ENCODE results near the gene HES6. TPM values are rescaled to one million over a fixed set of nuclear protein-coding genes. Genes with fewer than 3 reads are reported as not detected.

The HES6 gene
- total and polyA plus RNA-seq, 2 experiments from 2014 or later, result 8.8 to 11.2 TPM

- Histone ChIP-seq H3K27ac (no peak overlapping the region), H3K4me1 (ENCODE audit: low read depth) (peaks cover 5% of the 10 kb centered on the region), H3K27me3 (no peaks in the 10 kb centered on the region), H3K36me3 (peaks cover 3% of the 10 kb centered on the region), H3K9me3 (ENCODE audit: low read depth) (no peaks in the 10 kb centered on the region), H3K4me3 (no peak overlapping the region)
- TF ChIP-seq CTCF (IDR thresholded peaks at IDR 0.05; ENCODE audit: low read depth, low read length), result no peak
- no peak for DNase-seq (ENCODE audit: low read depth in 1 of 2, low spot score in 1 of 2)
Measured at GRCh38 chr2:238270606-238271005, 30.8 kb upstream of the HES6 start.

GRCh38 chr2:238269741-238270140 is 29.9 kb upstream of the HES6 start:
- DNase-seq (ENCODE audit: low read depth in 1 of 2, low spot score in 1 of 2), result no peak
- H3K27me3 ChIP-seq, result no peaks in the 10 kb centered on the region
- peaks cover 5% of the 10 kb centered on the region for H3K4me1 ChIP-seq (ENCODE audit: low read depth)
- no peak overlapping the region for H3K27ac ChIP-seq
- H3K36me3 ChIP-seq, result peaks cover 3% of the 10 kb centered on the region
- TF ChIP-seq CTCF (IDR thresholded peaks at IDR 0.05; ENCODE audit: low read depth, low read length), result no peak
- no peaks in the 10 kb centered on the region for H3K9me3 ChIP-seq (ENCODE audit: low read depth)
- H3K4me3 ChIP-seq, result no peak overlapping the region

DNA sequence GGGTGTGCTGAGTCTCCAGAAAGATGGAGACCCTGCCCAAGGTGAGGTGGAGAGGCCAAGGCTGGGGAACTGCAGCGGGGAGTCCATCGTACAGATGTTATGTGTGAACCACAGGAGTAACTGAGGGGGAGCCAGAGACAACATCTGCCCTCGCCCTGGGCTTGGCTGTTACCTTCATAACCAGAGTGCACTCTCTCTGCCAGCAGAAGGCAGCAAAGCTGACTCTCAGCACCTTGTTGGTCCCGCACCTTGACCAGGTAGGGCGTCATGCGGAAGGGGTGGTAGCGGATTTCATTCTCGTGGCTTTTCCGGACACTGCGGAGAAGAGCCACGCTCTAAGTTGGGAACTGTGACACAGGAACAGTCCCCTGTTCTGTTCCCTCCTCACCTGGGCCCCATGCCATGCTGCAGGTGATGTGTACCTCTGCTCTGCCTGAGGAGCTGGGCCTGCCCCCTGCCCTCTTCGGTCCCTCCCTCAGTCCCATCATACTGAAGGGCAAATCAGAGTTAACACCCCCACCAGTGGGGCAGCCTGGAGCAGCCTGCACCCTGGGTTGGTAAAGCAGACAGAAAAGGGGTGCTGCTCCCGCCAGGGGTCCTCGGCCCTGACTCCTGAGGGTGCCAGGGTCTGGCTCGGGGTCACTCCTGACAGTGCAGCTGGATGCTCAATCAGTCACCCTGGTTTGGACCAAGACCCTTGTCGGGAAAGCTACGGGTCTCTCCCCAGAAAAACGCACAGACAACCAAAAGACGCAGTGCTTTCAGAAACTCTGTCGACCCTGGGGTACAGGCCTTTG is 28.2 kb upstream of the HES6 start:
- no peak overlapping the region for H3K4me3 ChIP-seq
- no peak overlapping the region for H3K27ac ChIP-seq
- no peak for TF ChIP-seq CTCF (IDR thresholded peaks at IDR 0.05; ENCODE audit: low read depth, low read length)
- DNase-seq (ENCODE audit: low read depth in 1 of 2, low spot score in 1 of 2), result no peak
- H3K9me3 ChIP-seq (ENCODE audit: low read depth), result no peaks in the 10 kb centered on the region
- peaks cover 3% of the 10 kb centered on the region for H3K36me3 ChIP-seq
- H3K4me1 ChIP-seq (ENCODE audit: low read depth), result peaks cover 5% of the 10 kb centered on the region
- H3K27me3 ChIP-seq, result no peaks in the 10 kb centered on the region

DNA sequence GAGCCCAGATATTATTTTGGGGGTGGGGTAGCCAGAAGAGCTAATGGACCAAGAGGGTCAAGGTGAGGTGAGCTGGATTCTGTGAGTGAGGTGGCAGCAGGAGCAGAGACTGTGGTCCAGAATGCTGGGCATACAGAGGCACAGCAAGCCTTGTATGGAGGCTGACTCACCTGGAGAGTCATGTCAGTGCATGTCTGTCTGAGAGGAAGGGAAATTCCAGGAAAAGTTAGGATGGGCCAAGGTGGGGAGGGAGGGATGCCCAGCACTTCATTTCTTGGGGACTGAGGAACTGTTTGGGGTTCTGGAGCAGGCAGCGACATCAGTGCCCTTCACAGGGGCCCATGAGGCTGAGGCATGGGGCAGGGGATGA is 27.5 kb upstream of the HES6 start:
- peaks cover 5% of the 10 kb centered on the region for H3K4me1 ChIP-seq (ENCODE audit: low read depth)
- DNase-seq (ENCODE audit: low read depth in 1 of 2, low spot score in 1 of 2), result no peak
- H3K36me3 ChIP-seq, result peaks cover 3% of the 10 kb centered on the region
- no peak overlapping the region for H3K27ac ChIP-seq
- H3K27me3 ChIP-seq, result no peaks in the 10 kb centered on the region
- TF ChIP-seq CTCF (IDR thresholded peaks at IDR 0.05; ENCODE audit: low read depth, low read length), result no peak
- no peaks in the 10 kb centered on the region for H3K9me3 ChIP-seq (ENCODE audit: low read depth)
- H3K4me3 ChIP-seq, result no peak overlapping the region

DNA sequence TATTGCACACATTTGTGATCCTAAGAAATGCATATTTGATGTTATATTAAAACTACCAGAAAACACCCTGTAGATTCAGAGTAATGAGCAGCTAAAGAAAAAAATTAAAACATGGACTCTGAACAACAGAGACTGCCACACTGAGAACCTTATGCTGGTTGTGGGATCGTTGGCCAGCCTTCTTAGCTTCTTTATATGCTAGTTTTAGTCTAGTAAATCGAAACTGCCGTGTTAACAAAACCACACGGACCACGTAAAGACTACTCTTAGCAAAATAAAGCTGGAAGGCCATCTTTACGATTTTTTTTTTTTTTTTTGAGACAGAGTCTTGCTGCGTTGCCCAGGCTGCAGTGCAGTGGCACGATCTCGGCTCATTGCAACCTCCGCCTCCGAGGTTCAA is 25.8 kb upstream of the HES6 start:
- no peak for DNase-seq (ENCODE audit: low read depth in 1 of 2, low spot score in 1 of 2)
- Histone ChIP-seq H3K4me1 (ENCODE audit: low read depth) (peaks cover 8% of the 10 kb centered on the region), H3K36me3 (peaks cover 3% of the 10 kb centered on the region), H3K27ac (no peak overlapping the region), H3K9me3 (ENCODE audit: low read depth) (no peaks in the 10 kb centered on the region), H3K27me3 (no peaks in the 10 kb centered on the region), H3K4me3 (no peak overlapping the region)
- no peak for TF ChIP-seq CTCF (IDR thresholded peaks at IDR 0.05; ENCODE audit: low read depth, low read length)

All from cardiac muscle cell (in vitro differentiated cells and primary cell).